HG03442 (cell line): ENCODE results near the gene MTG2.
"Not testable (repeated sequence)": the region's sequence is repeated elsewhere in the genome, so short reads cannot be mapped to it uniquely, and the experiment has no call there.

Experiments used
- ATAC-seq: cut with Tn5 transposase; IDR thresholded peaks from one replicate; pipeline ENCODE4 v1.9.1; 2021; ENCODE audit warnings: mild to moderate bottlenecking, moderate library complexity; ENCODE audit not compliant: unreplicated experiment

The MTG2 gene

DNA sequence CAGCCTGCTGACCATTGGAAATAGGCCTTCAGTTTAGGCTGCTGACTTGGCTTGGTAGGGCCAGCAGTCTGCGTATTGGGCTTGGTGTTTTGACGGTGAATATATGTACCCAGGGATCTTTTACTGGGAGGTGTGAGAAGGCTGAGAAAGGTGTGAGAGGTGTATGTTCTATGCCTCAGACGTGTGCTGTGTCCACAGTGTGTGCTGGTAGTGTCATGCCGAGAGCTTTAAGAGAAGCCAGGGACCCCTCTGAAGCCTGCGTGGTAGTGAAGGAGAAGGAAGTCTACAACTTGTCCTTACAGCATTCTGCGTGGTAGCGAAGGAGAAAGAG lies 37.2 kb upstream of the MTG2 start:
- no peak for ATAC-seq

DNA sequence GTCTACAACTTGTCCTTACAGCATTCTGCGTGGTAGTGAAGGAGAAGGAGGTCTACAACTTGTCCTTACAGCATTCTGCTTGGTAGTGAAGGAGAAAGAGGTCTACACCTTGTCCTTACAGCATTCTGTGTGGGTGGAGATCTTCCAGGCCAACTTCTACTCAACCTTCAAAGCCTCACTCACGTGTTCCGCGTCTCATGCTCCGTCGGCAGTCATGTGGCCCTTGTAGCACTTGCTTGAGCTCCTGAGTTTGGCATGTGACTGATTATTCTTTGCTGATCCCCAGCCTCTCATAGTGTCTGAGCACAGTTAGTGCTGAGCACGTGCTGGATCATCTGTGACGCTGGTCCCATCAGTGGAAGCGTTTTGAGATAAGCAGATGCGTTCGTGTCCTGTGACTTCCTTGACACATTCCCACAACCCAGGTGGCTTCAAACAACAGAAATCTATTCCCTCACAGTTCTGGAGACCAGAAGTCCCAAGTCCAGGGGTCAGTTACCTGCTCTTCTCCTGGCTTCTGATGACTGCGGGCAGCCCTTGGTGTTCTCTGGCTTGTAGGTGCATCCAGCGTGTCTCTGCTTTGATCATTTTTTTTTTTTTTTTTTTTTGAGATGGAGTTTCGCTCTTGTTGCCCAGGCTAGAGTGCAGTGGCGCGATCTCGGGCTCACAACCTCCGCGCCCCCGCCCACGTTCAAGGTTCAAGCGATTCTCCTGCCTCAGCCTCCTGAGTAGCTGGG lies 36.6 kb upstream of the MTG2 start:
- no peak for ATAC-seq

DNA sequence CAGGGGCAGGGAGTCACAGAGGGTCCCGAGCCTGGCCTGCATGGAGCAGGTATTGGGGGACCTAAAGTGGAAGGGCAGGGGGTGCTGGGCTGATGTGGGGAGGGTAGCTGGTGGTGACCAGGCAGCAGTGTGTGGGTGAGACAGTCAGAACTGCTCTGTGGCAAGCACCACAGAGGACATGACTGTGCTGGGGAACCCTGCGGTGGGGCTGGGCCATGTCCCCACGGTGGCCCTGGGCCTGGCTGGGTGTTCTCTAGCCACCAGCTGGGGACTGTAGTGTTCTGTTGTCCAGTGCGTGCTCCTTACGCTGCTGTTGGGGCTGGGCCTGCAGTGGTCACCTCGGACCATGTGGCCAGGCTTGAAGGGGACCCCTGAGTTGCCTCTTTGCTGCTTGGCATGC lies 35.7 kb upstream of the MTG2 start:
- no peak for ATAC-seq

DNA sequence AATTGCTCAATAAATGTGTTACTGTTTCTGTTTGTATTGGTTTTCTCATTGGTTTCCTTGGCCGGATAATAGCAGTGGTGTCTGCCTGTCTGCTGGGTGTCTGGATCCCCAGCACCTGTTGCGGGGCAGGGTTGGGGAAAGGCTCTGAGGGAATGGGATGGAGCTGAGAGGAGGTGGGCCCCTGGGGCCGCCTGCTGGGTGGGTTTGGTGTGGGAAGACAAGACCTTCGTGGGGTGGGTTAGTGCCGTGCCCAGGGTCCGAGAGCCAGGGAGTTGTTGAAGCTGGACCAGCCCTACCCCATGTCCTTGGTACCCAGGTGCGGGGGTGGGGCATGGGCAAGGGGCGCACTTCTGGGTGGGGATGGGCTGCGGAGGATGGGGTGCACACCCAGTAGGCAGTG lies 35.3 kb upstream of the MTG2 start:
- no peak for ATAC-seq

DNA sequence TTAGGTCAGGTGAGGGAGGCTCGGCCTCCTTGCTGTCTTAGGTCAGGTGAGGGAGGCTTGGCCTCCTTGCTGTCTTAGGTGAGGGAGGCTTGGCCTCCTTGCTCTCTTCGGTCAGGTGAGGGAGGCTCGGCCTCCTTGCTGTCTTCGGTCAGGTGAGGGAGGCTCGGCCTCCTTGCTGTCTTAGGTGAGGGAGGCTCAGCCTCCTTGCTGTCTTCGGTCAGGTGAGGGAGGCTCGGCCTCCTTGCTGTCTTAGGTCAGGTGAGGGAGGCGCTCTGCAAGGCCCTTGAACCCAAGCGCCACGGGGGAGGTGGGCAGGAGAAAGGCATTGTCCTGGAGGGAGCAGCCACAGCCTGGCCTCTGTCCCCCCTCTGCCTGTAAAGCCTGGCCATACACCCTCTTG lies 34.4 kb upstream of the MTG2 start:
- ATAC-seq: not testable (repeated sequence)

DNA sequence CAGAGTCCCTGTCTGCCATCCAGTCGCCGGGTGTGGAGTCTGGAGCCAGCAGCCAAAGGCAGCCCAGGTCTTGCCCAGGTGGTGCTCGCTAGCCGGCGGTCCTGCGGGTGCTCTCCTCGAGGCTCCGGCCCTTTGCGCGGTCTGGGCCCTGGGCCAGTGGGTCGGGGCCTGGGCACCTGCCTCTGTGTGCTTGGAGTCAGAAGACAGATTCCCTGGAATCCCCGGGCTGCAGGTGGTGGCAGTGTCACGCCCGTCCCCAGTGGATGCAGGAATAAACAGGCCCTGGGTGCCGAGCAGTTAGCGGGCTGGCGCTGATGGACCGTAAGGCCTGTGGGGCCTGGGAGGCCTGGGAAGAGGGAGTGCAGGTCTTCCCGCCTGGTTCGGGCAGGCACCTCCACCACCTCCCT lies 33.9 kb upstream of the MTG2 start:
- no peak for ATAC-seq

DNA sequence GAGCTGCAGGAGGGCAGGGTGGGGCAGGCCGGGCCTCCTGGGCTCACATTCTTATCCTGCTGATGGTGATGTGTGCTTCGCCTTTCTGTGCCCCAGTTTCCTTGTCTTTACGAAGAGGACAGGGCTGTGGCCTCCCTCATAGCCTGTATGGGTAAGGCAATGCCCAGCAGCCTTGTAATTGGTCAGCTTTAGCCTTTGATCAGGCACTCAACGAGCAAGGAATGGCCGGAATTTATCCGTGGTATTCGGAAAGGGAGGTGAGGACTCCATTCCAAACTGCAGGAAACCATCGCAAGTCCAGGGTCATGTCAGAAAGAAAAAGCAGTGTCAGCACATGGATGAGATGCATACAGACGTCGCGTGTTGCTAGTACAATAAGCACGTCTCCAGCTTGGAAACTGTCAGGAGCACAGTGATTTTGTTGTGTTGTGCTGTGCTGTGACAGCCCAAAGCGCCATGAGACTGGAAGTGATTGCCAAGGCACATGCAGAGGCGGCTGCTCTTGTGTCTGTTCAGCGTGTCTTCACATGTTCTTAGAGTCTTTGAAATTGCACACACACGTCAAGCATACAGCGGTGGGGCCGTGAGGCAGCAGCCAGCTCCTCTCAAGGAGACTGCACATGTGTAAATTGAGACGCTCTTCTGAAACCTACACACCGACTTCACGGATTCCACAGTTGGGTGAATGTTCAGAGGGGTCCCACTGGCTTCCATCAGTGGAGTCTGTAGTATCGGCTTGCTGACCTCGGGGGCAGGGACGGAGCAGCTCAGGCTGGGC lies 33.1 kb upstream of the MTG2 start:
- no peak for ATAC-seq

DNA sequence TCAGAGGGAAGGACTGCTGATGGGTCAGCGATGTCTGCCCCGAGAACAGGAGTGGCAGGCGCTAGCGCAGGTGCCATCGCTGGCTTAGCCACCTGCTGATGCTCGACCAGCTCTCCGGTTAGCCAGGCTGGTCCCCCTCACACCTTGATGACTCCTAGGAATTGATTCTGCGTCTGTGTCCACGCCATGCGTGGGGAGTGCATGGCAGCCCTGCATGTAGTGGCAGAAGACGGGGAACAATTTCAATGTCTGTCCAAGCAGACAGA lies 32.6 kb upstream of the MTG2 start:
- ATAC-seq: no peak

DNA sequence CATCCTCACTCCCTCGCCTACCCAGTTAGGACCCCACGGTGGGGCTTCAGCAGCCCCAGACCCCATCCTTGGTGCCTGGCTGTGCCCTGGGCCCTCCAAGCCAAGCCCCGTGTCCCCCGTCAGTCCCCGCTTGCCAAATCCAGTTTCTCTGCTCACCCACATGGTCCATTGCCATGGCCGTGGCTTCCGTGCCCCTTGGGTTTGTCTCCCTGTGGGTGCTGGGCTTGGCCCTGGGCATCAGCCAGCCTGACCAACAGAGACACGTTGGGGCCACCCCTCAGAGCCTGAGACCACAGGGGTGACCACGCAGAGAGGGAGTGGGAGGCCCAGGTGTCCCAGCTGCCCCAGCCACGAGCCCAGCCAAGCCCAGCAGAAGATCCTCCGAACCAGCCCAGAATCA lies 31.6 kb upstream of the MTG2 start:
- no peak for ATAC-seq

DNA sequence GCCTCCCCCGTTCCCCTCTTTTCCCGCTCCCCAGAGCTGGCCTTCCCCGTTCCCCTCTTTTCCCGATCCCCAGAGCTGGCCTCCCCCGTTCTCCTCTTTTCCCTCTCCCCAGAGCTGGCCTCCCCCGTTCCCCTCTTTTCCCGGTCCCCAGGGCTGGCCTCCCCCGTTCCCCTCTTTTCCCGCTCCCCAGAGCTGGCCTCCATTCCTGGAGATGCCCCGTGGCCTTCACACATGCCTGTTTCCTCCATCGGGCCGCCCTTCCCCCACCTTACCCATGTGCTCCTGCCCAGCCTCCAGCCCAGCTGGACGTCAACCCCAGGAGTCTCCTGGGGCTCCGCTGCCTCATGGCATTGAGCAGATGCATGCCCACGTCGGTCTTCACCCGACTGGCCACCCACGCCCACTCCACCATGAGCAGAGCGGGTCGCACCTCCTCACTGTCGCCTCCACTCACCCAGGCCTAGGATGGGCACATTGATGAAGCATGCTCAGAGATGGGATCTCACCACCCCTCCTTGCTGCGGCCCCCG lies 30.9 kb upstream of the MTG2 start:
- no peak for ATAC-seq

DNA sequence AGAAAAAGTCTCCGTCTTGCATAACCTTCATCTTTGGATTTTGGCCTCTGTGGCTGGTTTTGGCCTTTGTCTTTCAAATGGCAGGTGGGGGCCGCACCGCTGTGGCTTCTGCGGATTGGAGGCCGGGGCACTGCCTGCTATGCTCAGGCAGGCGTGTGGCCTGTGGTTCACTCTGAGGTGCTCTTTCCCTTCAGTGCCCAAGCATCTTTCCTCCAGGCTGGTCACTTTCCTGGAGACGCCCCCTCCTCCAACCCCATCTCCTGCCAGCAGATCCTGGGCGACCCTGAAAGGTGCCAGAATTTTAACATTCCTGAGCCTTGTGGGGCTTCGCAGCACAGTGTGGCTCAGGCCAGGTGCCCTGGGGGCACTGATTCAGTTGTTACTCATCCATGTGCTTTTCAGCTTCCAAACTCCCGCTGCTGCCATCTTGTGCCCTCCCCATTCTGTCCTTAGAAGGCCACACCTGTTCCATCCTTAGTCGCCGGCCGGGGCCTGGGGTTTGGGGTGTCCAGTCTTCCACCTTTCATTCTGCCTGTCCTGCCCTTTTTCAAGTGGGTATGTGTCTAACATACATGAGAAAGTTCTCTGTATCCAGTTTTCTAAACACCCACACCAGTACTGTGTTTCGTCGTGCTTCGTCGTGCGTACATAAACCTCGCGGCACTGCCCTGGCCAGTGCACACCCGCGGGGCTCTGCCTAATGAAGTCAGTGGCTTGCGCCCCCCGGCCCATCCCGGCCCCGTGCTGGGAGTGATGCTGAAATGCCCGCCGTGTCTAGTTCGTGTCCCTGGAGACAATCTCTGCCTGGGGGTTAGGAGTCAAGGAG lies 27.2 kb upstream of the MTG2 start:
- ATAC-seq: no peak

DNA sequence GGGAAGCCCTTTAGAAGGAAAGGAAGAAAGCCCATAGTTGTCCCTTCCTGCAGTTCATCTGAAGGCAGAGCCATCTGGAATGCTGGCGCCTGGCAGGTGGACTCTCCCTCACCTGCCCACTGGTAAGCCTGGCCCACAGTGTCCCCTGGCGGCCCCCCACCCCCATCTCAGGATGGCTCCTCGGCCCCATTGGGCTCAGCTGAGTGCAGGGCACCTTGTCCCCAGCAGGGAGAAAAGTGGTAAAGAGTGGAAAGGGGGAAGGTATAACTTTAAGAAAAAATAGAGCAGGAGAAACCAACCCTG lies 26.6 kb upstream of the MTG2 start:
- ATAC-seq: no peak

DNA sequence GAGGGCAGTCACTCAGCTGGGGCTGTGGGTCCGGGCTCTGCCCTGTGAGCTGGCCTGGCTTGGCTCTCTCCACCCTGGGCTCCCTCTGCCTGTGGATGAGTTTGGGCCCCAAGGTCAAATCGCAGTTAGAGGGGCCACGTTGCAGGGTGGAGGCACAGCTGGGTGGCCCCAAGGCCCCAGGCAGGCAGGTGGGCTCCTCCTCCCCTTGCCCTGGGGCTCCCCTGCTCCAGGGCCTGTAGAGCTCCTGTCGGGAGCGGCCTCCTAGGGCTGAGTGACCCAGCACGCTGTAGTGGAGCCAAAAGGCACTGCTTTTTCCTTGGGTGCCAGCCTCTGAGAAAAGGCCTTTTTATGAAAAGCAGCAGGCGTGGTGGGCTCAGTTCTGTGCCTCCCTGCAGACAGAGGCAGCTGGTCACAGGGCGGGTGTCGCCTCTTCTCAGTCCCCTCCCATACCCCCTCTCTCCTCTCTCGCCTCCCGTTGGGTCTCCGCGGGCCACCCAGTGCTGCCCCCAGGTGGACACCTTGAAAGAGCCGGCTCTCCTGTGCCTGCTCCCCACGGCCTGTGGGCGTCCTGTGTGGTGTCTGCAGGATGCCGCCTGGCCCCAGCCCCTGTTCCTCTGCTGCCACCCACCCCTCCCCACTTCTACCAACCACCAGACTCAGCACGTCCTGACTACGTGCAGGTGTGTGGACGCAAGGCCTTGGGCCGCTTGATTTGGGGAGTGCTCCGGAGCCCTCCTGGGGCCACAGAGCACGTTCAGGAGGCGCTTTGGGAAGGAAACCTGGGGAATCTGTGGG lies 26.0 kb upstream of the MTG2 start:
- ATAC-seq: peak; percentile 39

DNA sequence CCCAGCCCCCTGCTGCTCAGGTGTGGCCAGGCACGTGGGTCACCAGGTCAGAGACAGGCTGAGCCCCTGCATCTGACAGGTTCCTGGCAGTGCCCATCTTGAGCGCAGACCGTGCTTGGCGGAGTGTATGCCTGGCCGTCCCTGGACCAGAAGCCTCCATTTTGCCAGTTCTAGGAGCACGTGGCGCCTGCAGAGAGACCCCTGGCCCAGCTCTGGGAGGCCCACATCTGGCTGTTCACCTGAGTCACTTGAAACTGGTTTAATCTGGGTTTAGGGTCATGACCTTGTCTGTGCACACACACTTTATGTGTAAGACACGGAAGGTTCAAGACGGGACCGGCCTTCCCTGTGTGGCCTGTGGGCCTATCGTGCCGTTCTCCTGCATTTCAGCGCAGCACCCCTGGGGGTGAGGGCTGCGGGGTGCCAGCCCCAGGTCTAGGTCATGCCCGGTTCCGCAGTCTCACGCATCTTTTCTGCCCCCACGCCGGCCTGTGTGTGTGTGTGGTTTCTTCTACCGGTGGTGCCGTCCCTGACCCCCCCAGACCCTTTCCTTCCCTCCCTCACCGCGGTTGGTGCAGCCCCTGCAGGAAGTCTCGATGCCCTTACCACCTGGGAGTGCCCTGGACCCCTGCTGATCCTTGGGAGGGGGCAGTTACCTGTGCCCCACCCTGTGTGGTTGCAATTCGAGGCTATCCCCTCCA lies 25.3 kb upstream of the MTG2 start:
- ATAC-seq: no peak

DNA sequence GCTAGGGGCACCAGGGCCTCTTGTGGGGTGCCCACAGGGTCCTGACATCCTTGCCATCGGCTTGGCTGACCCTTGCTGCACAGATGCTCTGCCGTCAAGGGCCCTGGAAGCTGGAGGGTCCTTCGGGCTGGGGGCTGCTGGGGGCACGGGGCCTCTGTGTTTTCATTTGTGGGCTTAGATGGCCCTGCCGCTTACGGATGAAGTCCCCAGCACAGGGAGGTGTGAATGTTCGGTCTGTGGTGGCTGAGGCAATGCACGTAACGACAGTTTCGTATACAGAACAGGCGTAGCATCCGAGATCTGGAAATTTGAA lies 24.8 kb upstream of the MTG2 start:
- ATAC-seq: no peak

DNA sequence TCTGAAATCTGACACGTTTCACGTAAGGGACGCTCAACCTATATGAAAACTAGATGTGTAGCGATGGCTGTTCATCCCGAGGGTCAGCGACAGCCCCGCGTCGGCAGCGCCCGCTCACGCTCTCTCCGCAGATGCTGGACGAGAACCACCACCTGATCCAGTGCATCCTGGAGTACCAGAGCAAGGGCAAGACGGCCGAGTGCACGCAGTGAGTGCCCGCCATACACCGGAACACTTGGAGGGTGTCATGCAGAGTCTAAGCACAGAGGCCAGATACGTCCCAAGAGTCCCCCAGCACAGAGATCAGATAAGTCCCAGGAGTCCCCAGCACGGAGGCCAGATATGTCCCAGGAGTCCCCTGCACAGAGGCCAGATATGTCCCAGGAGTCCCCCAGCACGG lies 24.3 kb upstream of the MTG2 start:
- no peak for ATAC-seq

DNA sequence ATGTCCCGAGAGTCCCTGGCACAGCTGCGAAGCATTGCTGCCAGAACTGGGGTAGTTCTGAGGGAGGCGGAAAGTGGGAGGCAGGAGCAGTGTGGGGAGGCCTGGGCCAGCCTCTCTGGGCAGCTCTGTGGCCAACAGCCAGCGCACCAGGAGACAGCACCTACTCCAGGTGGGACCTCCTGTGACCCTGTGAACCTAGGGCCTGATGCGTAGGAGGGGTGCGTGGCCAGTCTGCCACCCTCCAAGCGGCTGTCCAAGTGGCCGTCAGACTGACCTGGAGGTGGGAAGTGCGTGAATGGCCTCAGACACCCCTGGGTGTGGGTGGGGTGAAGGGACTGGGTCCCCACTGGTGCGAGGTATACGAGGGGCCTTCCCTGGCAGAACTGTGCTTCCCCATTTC lies 23.8 kb upstream of the MTG2 start:
- ATAC-seq: no peak

DNA sequence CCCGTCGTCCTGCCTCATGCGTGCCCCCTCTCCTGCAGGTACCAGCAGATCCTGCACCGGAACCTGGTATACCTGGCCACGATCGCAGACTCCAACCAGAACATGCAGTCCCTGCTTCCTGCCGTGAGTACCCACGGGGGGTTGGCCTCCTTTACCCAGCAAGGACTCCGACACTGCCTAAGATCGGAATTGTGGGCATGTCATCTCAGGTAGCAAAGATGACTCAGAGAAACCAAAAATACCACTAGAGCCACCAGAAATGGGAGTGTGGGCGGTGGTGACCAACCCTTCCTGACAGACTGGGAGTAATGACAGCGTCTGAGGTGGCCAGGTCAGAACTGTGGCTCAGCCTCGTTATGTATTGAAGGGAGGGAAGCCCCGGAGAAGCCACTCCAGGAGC lies 23.0 kb upstream of the MTG2 start:
- ATAC-seq: peak; percentile 71

DNA sequence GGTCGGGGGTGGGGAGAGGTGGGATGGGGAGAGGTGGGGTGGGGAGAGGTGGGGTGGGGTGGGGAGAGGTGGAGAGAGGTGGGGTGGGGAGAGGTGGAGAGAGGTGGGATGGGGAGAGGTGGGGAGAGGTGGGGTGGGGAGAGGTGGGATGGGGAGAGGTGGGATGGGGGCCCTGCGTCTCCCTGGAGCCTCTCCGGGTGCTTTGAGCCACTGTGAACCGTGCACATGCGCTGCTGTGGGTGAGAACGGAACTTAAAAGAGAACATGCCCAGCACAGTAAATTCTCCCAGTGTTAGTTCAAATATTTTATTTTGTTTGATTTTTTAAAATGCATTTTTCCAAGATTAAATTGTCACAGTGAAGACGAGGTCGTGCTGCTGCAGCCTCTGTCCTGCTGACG lies 22.6 kb upstream of the MTG2 start:
- ATAC-seq: no peak

DNA sequence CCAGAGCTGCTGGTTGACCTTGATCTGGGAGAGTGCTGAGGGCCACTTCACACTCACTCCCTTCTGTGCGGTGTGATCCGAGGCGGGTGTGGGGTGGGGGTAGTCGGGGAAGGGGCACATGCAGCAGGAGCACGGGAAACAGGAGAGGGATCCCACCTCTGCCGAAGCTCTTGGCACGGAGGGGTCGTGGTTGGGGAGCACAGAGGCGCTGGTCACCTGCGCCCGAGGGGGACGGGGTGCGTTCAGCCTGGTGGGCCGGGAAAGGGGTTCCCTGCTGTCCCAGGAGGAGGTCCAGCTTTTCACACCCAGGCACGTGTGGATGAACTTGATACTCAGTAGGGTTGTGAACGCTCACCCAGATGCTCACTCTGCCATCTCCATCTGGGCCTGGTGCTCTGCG lies 22.0 kb upstream of the MTG2 start:
- ATAC-seq: no peak

DNA sequence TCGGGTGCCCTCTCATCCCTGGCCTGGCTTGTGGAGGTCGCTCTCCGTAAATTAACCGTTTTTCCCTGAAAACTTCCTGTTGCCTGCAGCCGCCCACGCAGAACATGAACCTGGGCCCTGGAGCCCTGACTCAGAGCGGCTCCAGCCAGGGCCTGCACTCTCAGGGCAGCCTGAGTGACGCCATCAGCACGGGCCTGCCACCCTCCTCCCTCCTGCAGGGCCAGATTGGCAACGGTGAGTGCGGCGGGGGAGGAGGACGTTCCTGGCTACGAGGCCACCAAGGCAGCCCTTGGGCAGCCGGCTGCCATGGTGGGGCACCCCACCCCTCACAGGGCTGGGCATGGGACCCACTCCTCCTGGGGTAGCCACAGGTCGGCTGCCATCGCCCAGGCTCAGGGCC lies 21.5 kb upstream of the MTG2 start:
- no peak for ATAC-seq
